Measurements from ENCODE around the gene KLHL35.

KLHL35 gene, protein sequence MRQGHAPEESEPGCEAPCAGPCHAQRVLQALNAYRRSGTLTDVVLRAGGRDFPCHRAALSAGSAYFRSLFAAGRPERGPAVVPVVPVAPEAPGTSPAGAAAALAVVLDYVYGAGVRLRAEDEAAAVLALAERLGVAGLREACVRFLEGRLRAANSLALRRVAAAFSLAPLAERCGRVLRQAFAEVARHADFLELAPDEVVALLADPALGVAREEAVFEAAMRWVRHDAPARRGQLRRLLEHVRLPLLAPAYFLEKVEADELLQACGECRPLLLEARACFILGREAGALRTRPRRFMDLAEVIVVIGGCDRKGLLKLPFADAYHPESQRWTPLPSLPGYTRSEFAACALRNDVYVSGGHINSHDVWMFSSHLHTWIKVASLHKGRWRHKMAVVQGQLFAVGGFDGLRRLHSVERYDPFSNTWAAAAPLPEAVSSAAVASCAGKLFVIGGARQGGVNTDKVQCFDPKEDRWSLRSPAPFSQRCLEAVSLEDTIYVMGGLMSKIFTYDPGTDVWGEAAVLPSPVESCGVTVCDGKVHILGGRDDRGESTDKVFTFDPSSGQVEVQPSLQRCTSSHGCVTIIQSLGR

DNA sequence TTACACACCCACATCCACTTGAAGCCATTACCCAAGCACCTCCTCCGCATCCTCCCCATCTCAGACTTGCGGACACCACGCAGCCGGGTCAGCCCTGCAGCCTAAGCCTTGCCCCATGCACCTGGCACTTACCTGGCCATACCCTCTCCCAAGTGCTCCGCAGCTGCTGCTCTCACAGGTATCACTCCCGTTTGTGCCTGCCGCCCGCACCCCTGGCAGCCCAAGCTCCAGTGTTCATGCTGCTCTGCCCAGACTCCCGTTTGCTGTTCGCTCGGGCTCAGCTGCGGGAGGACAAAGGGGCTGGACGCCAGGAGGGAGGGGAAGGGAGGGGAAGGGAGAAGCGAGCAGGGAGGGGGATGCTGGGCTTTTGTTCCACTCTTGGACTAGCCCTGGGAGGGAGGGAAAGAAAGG, at the start of gene KLHL35:
Gene KLHL35 (minus strand): TSS at position 293 of the 411 bp plus-strand sequence. CDS start 2,574 bp downstream, outside the sequence.
- DNase-seq = no peak

DNA sequence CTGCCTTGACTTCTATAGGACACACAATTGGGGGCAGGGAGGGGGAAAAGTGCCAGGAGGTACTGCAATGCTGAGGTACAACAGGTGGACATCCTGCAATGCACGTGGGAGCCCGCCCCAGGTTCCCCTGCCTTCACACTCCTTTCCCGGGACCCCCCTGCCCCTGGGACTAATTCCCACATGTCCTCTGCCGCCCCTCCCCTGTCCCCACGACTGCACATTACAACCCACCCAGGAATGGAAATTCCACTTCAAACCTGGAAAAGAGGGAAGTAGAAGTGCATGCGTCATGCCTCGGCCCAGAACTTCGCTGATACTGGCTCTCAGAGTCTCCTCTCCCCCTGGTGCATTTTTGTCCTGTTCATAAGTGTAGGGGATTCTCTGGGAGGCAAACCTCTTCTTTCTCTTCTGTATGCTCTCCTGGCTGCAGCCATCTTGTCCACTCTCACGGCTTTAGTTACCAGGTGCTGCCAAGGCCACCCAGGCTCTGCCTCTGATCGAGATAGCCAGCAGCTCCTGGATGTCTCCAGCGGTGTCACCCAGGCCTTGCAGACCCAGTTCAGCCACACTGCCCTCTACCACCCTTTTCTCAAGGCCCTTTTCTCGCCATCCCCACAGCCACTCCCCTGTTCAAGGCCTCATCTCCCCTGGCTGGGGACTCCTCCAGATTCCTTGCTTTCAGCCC, 49.1 kb upstream of the KLHL35 start:
- DNase-seq = no peak

DNA sequence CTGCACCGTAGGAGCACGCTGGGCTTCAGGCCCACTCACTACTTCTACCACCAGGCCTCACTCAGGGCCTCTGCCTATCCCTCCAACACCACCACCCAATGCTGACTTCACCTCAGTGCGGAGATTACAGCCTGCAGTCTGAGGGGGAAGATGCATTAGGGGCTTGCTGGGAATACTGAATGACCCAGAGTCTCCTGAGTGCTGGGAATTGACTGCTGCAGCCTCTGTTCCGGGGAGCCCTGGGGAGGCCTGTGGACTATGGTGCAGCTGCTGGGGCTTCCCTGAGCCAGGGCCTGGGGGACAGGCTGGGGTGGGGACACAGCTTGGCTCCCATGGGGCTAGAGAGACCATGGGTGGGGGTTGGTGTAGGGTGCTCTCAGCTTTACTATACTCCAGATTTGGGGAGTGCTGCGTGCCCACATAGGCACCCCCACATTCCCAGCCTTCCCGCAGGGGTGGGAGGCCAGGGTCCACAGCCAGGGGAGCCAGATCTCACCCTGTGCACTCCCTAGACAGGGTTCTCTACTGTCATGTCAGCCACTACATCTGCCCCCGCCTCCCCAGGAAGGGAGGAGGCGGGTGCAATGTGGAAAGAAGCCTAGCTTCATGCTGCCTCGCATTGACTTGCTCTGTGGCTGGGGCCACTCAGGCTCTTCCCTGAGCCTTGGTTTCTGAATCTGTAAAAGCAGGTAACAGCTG, 48.4 kb upstream of the KLHL35 start:
- DNase-seq = no peak

DNA sequence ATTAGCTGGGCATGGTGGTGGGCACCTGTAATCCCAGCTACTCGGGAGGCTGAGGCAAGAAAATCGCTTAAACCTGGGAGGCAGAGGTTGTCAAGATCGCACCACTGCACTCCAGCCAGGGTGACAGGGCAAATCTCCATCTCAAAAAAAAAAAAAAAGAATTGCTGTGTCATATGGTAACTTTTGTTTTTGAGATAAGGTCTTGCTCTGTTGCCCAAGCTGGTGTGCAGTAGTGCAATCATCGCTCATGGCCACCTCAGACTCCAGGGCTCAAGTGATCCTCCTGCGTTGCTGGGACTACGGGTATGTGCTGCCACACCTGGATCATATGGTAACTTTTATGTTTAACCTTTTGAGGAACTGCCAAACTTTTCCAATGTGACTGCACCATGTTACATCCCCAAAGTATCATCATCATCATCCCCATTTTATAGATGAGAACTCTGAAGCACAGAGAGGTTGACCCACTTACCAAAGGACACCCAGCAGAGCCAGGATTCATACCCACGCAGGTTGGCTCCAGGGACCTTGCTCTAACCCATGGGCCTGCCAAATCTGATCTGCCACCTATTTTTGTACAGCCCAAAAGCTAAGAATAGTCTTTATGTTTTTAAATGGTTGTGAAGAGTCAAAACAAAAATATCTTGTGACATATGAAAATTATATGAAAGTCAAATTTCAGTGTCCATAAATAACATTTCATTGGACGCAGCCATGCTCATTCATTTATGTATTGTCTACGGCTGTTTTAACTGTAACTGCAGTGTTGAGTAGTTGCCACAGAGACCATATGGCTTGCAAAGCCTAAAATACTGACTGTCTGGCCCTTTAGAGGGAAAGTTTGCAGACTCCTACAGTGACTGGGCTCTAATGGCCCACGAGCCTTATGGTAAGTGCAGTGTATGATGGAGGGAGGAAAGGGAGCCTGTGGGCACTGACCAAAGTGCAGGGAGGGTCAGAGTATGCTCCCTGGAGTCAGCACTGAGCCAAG, 47.5 kb upstream of the KLHL35 start:
- no peak for DNase-seq

DNA sequence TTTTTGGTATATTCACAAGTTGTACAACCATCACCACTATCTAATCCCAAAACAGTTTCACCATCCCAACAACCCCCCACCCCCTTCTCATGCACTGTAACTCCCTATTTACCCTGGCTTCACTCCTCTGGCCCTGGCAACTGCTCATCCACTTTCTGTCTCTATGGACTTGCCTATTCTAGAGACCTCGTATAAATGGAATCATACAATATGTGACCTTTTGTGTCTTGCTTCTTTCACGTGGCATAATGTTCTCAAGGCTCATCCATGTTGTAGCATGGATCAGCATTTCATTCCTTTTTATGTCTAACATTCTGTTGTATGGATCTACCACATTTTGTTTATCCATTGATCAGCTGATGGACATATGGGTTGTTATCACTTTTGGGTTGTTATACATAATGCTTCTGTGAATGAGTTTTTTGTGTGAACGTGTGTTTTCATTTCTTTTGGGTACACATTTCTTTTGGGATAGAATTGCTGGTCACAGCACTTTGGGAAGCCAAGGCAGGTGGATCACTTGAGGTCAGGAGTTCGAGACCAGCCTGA, 46.7 kb upstream of the KLHL35 start:
- DNase-seq = no peak

DNA sequence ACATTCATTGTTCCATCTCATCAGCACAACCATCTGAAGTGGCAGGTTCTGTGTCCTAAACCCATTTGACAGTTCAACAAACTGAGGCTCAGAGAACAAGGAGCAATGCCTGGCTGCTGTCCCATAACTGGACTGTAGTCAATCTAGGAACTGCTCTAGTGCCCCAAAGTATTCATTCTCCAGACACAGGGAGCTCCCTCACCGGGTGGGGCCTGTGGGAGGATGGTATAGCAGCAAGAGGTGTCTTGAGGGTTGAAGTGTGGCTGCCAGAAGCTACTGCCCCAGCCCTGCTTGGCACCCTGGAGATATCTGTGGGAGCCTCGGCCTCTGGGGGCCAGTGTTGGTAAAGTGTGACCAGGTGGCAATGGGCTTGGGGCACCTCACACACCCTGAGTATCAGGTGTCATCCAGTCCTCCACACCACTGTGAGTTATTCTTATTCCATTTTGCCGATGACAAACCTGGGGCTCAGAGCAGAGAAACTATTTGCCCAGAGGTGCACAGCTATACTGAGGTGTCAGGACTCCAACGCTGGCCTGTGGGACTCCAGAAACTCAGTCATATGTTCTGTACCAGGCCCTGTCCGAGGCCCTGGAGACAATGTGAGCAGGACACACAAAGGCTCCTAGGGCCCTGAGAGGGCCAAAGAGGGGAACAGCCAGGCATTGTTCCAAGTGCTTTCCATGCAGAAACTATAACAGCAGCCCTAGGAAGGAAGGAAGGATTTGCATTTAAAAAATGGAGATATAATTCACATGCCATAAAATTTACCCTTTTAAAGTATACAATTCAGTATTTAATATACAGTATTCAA, 46.0 kb upstream of the KLHL35 start:
- DNase-seq = no peak

DNA sequence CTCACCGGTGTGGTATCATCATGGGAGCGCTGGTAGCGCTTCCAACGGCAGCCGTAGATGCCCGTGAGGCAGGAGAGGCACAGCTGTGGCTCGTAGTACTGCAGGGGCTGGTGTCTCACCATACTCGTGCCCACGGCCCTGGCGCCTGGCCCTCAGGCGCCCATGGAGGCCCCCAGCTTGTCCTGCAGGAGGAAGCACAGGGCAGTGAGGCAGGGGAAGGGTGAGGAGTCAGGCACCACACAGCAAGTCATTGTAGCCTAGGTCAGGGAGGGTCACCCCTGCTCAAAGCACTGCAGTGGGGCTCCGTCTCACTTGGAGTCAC, 44.6 kb upstream of the KLHL35 start:
- no peak for DNase-seq

DNA sequence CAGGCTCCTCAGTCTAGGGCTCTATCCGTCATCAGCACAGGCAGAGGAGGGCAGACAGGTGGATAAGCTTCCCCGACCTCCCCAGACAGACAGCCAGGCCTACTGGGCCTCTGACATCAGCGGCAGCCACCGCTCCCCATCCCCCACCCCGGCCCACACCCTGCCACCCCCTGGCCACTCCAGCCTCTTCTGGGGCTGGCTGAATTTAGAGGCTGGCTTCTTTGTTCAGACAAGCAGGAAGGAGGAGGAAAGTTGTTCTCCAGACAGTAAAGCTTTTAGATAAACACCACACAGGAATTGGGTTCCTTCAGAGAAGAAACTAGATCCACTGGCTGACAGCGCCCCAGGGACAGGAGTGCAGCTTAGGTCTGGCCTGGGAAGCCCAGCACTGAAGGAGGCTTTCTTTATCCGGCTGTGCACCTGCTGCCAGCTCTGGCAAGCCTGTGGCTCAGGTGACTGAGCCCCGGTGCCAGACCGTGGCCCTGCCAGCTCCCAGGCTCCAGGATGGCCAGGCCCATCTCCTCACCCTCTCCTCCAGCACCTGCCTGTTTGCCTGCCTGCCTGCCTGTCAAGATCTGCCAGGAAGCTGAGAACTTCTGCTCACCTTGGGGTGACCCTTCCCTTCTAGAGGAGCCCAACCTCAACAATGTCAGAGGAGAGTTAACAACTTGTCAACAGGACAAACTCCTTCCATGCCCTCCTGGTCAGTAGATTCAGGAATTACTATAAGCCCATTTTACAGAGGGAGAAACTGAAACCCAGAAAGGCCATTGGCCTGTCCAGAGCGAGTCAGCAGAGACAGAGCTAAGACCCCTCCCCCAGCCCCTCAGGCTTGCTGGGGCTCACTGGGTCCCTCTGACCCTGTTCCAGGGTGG, 44.0 kb upstream of the KLHL35 start:
- no peak for DNase-seq

DNA sequence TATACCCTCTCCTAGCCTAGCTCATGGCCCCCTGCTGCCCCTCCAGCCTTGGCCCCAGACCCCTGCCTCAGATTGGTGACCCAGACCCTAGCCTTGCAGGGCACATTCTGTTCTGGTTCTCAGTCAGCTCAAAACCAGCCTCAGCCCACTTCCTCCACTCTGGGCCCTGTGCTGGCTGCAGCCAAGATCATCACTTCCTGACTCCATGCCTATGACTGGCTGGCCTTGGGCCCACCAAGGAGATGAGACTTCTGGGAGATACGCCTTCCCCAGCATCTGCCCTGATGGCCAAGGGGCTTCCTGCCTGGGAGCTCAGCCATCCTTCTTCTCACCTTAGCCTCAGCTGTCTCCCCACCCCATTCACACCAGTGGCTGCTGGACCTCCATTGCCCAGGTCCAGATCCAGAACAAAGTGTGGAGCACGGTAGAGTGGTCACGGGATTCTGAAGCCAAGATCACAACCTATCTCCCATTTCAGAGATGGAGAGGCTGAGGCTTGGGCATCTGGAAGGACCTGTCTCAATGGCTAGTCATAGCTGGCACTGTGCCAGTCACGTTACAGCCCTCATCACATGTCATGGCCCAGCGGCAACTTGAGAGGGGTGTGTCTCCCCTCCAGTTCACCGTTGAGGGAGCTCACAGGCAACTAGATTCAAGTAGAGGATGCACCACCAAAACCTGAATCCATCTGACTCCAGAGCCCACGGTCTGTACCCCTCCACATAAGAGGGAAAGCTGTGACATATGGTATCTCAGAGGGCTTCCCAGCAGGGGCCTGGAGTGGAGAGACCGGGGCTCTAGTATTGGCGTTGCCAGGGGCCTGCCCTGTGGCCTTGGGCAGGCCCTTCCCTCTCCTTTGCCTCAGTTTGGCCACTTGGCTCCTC, 43.0 kb upstream of the KLHL35 start:
- DNase-seq = peak; percentile 20

DNA sequence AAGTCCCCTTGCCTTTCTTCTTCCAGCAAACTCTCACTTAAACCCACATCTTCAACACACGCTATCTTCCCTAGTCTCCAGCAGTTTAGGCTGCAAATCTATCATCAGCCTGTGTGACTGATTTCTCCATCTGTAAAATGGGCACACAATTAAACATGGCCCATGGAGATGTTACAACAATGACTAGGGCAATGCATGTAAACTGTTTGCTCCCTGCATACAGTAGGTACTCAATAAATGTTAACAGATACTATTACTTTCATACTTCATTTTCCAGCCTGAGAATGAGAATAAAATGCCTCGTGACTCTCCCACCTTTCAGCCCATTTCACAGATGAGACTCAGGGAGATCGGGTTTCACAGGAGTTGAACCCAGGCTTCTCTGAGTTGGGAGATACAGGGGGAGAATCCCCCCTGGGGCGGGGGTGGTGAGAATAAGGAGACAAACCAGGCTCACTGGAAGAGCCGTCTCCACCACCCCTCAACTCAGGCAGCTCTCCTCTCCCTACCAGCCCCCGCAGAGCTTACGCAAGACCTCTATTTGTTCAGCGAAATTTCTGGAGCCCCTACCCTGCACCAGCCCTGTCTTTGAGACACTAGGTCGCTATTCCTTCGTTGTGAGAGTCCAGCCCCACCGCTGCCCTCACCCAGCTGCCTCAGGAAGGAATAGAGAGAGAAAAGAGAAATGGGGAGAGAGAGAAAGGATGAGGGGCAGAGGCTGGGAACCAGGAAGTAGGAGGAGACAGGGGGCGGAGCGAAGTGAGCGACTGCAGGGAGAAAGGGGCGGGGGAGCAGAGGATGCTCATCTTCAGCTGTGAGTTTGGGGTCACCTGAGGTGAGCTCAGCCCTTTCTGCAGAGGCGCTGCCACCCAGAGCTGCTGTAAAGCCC, 42.1 kb upstream of the KLHL35 start:
- peak; percentile 79 for DNase-seq

DNA sequence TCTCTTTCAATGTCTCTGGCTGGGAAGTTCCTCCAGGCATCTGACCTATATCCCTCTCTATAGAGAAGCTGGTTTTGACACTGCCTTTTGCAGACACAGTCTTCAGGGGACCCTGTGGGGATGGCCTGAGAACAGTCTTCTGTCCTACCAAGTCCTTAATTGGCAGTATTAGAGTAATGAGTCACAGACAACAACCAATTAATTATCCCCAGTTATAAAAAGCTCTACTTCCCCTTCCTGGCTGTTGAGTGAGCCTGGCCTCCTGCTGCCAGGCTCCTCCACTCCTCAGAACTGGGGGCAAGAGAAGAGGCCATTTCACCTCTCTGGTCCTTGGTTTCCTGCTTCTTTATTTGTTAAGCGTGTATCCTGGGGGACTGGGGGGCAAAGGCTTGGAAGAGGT, 41.2 kb upstream of the KLHL35 start:
- no peak for DNase-seq

DNA sequence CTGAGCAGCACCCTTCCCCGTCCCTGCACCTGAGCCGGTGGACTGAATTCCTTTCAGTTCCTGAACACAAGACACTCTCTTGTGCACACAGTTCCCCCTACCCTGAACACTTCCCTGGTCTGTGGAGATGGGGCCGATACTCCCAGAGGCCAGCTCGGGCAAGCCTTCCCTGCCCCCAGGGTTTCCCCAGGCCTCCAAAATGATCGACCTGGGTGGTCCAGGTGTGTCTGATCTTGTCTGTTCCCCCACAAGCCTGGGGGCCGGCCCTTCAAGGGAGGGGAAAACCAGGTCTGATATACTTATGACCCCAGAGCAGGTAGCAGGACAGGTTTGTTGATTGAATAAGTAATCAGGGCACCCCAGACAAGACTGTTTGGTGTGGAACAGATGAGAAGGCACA, 40.7 kb upstream of the KLHL35 start:
- no peak for DNase-seq

DNA sequence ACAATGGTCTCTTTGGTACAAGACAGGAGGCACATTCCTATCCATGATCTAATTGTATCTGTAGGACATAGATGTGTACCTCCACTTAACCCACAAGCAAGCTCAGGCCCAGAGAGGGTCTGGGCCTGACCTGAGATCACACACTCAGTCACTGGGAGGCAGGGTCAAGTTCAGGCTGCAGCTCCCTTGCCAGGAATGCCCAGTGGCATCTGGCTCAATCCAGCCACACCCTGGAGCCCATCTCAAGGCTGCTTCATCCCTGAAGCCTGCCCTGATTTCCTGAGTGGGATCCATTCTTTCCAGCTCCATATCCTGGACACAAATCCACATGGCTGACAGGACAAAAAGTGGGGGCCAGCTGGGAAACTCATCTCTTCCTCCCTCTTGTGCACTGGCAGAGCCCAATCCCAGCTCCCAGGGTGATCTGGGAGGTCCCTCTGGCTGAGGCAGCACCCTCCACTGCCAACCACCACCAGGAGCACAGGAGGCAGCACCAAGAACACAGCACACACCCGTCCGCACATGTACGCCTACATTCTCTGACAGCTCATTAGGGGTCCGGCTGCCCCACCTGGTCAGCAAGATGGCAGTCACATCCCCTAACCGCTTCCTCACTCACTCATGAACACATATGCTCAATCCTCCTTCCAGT, 39.2 kb upstream of the KLHL35 start:
- DNase-seq = no peak

DNA sequence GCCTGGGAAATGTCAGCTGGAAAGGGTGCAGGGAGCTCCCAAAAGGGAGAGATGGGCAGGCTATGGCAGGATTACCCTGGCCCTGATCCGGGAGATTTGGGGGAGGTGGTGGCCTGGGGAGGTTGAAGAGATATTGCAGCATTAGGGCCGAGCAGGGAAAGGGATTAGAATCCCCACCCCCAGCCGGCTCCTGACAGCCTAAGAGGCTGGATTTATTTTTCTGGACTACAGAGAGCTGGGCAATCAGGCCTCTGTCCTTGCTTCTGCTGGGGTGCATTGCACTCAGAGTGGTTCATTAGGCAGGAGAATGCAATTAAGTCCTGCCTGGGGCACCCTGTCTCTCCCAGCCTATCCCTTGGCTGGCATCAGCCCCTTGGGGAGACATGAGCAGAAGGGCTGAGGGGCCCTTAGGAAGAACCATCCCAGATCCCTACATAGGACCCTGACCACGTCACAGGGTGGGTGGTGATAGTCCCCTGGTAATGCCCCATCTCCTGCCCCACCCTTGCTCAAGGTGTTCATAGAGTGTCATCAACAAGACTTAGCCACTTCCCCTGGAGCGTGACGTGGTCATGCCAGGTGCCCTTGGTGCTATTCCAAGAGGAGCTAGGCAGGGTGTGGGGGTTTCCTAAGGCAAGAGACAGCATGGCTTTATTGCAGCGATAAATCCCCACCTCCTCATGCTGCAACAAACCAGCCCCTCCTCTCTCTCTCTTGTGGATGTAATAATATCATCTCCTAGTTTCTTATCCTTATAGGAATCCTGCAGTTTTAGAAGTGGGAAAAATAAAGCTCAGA, 38.4 kb upstream of the KLHL35 start:
- no peak for DNase-seq

DNA sequence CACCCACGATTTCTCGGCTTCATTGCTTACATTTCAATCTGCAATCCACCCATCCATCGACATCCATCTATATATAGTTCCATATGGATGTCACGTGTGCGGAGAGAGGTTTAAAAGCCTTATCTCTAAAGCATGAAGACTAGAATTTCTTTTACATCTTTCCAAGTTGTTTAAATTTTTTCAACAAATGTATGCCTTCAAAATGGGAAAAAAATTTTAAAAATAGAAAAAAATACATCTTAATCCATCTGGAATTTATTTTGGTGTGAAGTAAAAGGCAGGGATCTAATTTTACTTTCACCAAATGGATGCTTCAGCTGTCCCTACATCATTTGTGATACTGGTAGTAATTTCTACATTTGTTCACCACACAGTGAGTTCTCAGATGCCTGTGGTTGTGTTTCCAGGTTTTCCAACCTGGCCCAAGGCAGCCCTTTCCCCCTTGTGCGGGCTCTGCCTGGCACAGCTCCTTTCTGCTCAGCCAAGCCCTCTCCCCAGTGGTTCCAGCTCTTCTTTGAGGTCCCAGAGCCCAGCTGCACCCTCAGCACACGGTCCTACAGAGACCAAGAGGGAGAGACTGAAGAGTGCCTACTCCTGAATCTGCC, 37.6 kb upstream of the KLHL35 start:
- DNase-seq = no peak

DNA sequence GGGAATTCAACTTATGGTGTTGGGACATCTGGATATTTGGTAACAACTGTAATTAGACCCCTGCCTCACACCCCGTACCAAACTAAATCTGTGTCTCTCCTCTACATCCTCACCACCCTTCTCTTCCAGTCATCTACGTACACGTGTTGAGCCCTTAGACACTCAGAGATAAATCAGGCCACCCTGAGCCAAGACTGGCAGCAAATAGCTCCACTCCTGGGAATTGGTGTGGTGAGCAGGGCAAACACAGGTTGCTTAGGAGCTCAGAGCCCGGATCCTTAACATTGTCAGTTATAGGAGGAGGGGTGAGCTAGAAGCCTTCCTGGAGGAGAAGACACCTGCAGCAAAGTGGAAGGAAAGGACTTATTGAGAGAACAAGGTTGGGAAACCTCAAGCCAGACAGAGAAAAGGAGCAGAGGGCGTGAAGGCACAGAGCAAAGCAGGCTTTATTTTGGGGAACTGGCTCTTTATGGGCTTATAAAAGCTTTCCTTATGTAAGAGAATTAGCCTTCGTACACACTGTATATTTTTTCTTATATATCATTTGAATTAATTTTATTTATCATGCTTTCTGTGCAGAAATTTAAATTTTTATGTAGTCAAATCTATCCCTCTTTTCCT, 36.9 kb upstream of the KLHL35 start:
- no peak for DNase-seq
